ENCODE measurements around the gene GPR157.

GRCh38 chr1:9062846-9063245 lies 66.1 kb downstream of the GPR157 start:
- TF ChIP-seq HMGXB4 (CRISPR knock-in tag; IDR thresholded peaks at IDR 0.05; ENCODE audit: borderline replicate concordance) (no peak), EP300 (IDR thresholded peaks at IDR 0.05) (no peak)
